Stimulated activated memory B cell treated with anti-CD40 and anti-IgM and Interleukin-4, amounts not matched to agents 10 μg/mL and 1 μg/mL and 100 μg/mL, for 72 hours (primary cell): Measurements from ENCODE around the gene SH3PXD2A.

Experiments
- ATAC-seq: fragments of 150-1000 bp; cut with Tn5 transposase; 2 replicates; pipeline ENCODE4 v1.10.0; 2021
- H3K27ac Mint-ChIP-seq: one replicate; pipeline ENCODE4 v1.8.0; 2022; ENCODE audit warnings: mild to moderate bottlenecking, mixed read lengths
- H3K27me3 Mint-ChIP-seq: one replicate; pipeline ENCODE4 v1.8.0; 2022; ENCODE audit warnings: mixed read lengths
- H3K36me3 Mint-ChIP-seq: one replicate; pipeline ENCODE4 v1.8.0; 2022; ENCODE audit warnings: mixed read lengths
- H3K4me1 Mint-ChIP-seq: one replicate; pipeline ENCODE4 v1.8.0; 2022; ENCODE audit warnings: mixed read lengths
- H3K4me3 Mint-ChIP-seq: one replicate; pipeline ENCODE4 v1.8.0; 2022; ENCODE audit warnings: mild to moderate bottlenecking, moderate library complexity, mixed read lengths
- H3K9me3 Mint-ChIP-seq: one replicate; pipeline ENCODE4 v1.8.0; 2022; ENCODE audit warnings: mixed read lengths

SH3PXD2A gene

GRCh38 chr10:103885617-103886016 lies 30.2 kb upstream of the SH3PXD2A start:
- Mint-ChIP-seq H3K36me3 (peaks cover 50% of the 10 kb centered on the region), H3K9me3 (no peaks in the 10 kb centered on the region), H3K27ac (no peak overlapping the region), H3K4me1 (no peaks in the 10 kb centered on the region), H3K4me3 (no peak overlapping the region), H3K27me3 (no peaks in the 10 kb centered on the region)
- no peak for ATAC-seq

DNA sequence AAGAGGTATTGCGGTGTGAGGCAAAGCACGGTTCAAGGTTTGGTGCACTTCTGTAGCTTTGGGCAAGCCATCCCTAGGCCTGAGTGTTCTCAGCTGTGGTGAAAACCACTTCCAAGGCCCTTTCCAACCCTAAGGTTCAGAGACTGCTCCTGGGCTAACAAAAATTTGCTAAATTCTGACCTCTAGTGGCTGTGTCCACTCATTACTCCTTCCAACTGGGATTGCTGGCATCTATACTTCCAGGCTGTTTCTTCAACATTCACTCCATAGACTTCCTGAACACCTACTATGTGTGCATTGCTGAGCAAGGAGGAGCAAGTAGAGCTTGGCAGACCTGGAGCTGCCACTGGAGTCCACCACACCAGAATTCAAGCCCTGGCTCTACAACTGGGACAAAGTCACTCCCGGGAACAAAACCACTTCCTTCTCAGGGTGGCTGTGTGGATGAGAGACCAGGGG lies 29.3 kb upstream of the SH3PXD2A start:
- Mint-ChIP-seq H3K4me3 (no peak overlapping the region), H3K27me3 (no peaks in the 10 kb centered on the region), H3K36me3 (peaks cover 55% of the 10 kb centered on the region), H3K27ac (no peak overlapping the region), H3K4me1 (no peaks in the 10 kb centered on the region), H3K9me3 (no peaks in the 10 kb centered on the region)
- no peak for ATAC-seq

- no peak for ATAC-seq
- no peak overlapping the region for H3K4me3 Mint-ChIP-seq
- H3K27ac Mint-ChIP-seq: no peak overlapping the region
- H3K27me3 Mint-ChIP-seq: no peaks in the 10 kb centered on the region
- no peaks in the 10 kb centered on the region for H3K9me3 Mint-ChIP-seq
- H3K36me3 Mint-ChIP-seq: peaks cover 62% of the 10 kb centered on the region
- H3K4me1 Mint-ChIP-seq: no peaks in the 10 kb centered on the region
Measured at GRCh38 chr10:103882285-103883007, 27.1 kb upstream of the SH3PXD2A start.

DNA sequence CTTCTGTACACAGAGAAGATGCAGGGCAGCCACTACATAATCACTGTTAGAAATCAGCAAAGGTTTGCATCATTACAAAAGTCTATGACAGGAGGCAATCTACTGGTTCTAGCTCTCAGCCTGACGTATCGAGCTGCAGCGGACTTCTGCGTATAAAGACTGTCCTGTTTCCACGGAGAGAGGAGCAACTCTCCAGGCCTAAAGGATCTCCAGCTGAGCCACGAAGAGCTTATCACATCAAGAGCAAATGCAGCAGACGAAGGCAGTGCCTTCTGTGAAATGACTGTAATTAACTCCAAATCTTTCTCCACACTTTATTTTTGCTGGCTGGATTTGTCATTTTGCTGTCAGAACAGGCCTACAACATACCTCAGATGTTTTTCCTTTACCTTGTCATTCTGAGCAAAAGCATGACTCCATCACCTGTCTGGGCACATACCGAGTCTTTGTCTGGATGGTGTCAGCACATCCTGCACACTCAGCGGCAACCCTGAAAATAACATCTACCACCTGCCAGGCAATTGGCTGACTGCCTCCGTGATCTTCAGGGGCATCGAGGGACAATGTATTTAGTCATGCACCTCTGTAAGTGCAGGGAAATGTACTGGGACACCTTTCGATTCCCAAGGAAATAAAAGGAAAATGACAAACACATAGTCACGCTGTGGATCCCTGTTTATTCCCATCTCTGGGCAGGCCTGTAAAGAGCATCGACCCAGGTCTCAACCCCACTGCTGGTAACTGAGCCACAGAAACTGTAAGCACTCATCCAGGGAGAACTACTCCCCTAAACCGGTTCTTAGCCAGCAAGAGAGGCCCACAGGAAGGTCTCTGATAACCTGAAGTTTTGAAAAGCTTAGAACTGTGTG lies 26.3 kb upstream of the SH3PXD2A start:
- no peak overlapping the region for H3K27ac Mint-ChIP-seq
- peaks cover 56% of the 10 kb centered on the region for H3K36me3 Mint-ChIP-seq
- no peaks in the 10 kb centered on the region for H3K4me1 Mint-ChIP-seq
- H3K27me3 Mint-ChIP-seq: no peaks in the 10 kb centered on the region
- no peak for ATAC-seq
- no peak overlapping the region for H3K4me3 Mint-ChIP-seq
- H3K9me3 Mint-ChIP-seq: no peaks in the 10 kb centered on the region

- no peak overlapping the region for H3K27ac Mint-ChIP-seq
Measured at GRCh38 chr10:103879831-103880230, 24.5 kb upstream of the SH3PXD2A start.

GRCh38 chr10:103879409-103879808 lies 24.0 kb upstream of the SH3PXD2A start:
- Mint-ChIP-seq H3K27me3 (no peaks in the 10 kb centered on the region), H3K4me1 (no peaks in the 10 kb centered on the region), H3K9me3 (no peaks in the 10 kb centered on the region), H3K27ac (no peak overlapping the region), H3K36me3 (peaks cover 56% of the 10 kb centered on the region), H3K4me3 (no peak overlapping the region)
- no peak for ATAC-seq

More at GRCh38 chr10:103879831-103880230, 24.5 kb upstream of the SH3PXD2A start:
- Mint-ChIP-seq H3K4me1 (no peaks in the 10 kb centered on the region), H3K27me3 (no peaks in the 10 kb centered on the region), H3K36me3 (peaks cover 56% of the 10 kb centered on the region), H3K9me3 (no peaks in the 10 kb centered on the region), H3K4me3 (no peak overlapping the region)
- no peak for ATAC-seq

DNA sequence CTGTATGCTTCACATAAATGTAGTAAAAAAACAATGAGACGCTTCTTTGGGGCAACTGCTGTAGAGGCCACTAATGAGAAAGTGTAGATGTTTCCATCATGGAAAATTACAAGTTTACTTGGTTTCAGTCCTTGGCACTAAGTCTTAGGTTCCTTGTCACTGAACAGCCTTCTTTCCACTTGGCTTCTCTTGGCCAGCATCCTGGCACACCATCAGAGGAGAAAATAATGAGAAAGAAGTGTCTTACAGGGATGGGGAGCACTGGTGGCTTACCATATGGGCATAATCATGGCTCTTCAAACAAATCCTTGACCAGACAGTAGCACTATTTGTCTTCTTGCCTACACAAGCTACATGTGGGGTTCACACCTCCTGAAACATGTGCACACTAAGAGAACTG lies 22.5 kb upstream of the SH3PXD2A start:
- H3K27me3 Mint-ChIP-seq: no peaks in the 10 kb centered on the region
- H3K27ac Mint-ChIP-seq: no peak overlapping the region
- no peaks in the 10 kb centered on the region for H3K9me3 Mint-ChIP-seq
- H3K36me3 Mint-ChIP-seq: peaks cover 51% of the 10 kb centered on the region
- ATAC-seq: no peak
- H3K4me3 Mint-ChIP-seq: no peak overlapping the region
- no peaks in the 10 kb centered on the region for H3K4me1 Mint-ChIP-seq

GRCh38 chr10:103876155-103876554 lies 20.8 kb upstream of the SH3PXD2A start:
- ATAC-seq: no peak
- no peaks in the 10 kb centered on the region for H3K27me3 Mint-ChIP-seq
- no peaks in the 10 kb centered on the region for H3K9me3 Mint-ChIP-seq
- H3K36me3 Mint-ChIP-seq: peaks cover 38% of the 10 kb centered on the region
- H3K4me1 Mint-ChIP-seq: no peaks in the 10 kb centered on the region
- no peak overlapping the region for H3K4me3 Mint-ChIP-seq
- no peak overlapping the region for H3K27ac Mint-ChIP-seq

DNA sequence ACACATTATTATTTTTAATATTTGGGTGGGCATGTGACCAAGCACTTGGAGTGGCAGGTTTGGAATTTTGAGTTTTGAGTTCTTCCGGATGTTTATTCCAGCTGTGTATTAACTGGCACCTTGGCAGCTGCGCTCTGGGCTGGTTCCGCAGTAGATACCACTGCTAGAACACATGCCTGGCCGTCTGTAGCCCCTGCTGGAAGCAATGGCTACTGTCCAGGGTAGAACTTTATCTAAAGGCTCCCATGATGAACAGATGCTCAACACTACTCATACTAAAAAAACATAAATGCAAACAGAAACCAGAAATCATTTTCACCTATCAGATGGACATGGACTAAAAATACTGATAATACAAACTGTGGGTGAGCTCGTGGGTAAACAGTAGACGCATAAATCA lies 19.4 kb upstream of the SH3PXD2A start:
- Mint-ChIP-seq H3K4me3 (no peak overlapping the region), H3K4me1 (no peaks in the 10 kb centered on the region), H3K27ac (no peak overlapping the region), H3K36me3 (peaks cover 24% of the 10 kb centered on the region), H3K9me3 (no peaks in the 10 kb centered on the region), H3K27me3 (no peaks in the 10 kb centered on the region)
- ATAC-seq: no peak

GRCh38 chr10:103872137-103872931 lies 17.0 kb upstream of the SH3PXD2A start:
- H3K27me3 Mint-ChIP-seq: no peaks in the 10 kb centered on the region
- peaks cover 6% of the 10 kb centered on the region for H3K36me3 Mint-ChIP-seq
- ATAC-seq: no peak
- no peaks in the 10 kb centered on the region for H3K9me3 Mint-ChIP-seq
- H3K4me3 Mint-ChIP-seq: no peak overlapping the region
- H3K4me1 Mint-ChIP-seq: no peaks in the 10 kb centered on the region
- H3K27ac Mint-ChIP-seq: no peak overlapping the region

- peaks cover 6% of the 10 kb centered on the region for H3K36me3 Mint-ChIP-seq
- no peaks in the 10 kb centered on the region for H3K27me3 Mint-ChIP-seq
- no peak overlapping the region for H3K27ac Mint-ChIP-seq
- no peaks in the 10 kb centered on the region for H3K4me1 Mint-ChIP-seq
- no peak for ATAC-seq
- H3K4me3 Mint-ChIP-seq: no peak overlapping the region
- H3K9me3 Mint-ChIP-seq: peaks cover under 1% of the 10 kb centered on the region
Measured at GRCh38 chr10:103871006-103871405, 15.6 kb upstream of the SH3PXD2A start.

DNA sequence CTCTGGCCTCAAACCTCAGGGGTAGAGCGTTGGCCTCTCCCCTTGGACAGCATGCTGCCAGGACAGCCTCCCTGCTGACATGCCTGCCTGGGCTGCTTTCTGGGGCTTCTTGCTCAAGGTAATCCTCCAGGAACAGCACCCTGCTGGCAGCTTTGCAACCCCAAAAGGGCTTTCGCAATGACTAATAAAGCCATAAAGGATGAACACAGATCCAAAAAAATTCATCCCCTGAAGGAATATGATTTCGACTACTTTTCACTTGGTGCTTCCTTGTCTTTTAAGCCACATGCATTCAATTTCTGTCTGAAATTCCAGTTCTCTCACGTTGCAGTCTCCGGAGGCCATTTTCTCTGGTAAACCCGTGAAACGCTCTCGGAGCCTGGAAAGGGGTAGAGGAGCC lies 15.1 kb upstream of the SH3PXD2A start:
- Mint-ChIP-seq H3K4me1 (no peaks in the 10 kb centered on the region), H3K27ac (no peak overlapping the region), H3K36me3 (peaks cover 6% of the 10 kb centered on the region), H3K4me3 (no peak overlapping the region), H3K27me3 (no peaks in the 10 kb centered on the region), H3K9me3 (peaks cover 2% of the 10 kb centered on the region)
- ATAC-seq: no peak

DNA sequence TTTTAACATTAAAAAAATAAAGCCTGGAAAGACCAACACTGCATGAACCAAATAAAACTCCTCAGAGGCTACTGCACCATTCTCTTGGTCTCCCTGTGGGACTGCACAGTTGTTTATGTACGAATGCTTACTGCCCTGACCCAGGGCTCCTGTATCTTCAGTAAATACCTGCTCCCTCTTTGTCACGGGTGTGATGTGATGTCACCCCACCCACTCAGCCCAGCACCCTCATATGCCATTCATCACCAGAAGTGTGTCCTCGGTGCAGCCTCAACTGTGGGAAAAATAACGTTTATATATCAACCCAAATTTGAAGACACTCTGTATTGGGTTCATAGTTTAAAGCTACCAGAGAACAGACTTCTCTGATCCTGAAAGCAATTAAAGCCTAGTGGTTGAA lies 14.0 kb upstream of the SH3PXD2A start:
- no peaks in the 10 kb centered on the region for H3K4me1 Mint-ChIP-seq
- peaks cover 13% of the 10 kb centered on the region for H3K36me3 Mint-ChIP-seq
- no peak overlapping the region for H3K27ac Mint-ChIP-seq
- no peak for ATAC-seq
- H3K27me3 Mint-ChIP-seq: no peaks in the 10 kb centered on the region
- peaks cover 10% of the 10 kb centered on the region for H3K9me3 Mint-ChIP-seq
- no peak overlapping the region for H3K4me3 Mint-ChIP-seq

DNA sequence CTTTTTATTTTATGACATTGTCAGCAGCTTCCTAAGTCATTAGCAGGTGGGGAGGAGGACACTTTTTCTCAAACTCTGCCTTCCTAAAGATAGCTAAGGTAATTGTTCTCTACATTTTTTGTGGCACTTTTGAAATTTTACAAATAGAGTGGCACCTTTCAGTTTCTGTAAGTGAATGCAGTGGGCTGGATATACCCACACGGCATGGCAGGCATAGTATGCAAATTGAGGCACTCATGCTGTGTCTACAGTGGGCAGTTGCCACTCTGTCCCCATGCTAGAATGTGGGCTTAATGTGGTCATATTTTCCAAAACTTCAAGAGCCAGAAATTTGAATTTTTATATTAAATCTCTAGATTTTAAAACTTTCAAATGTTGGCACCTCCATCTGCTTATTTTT lies 12.8 kb upstream of the SH3PXD2A start:
- no peak for ATAC-seq
- H3K27ac Mint-ChIP-seq: no peak overlapping the region
- peaks cover 15% of the 10 kb centered on the region for H3K9me3 Mint-ChIP-seq
- no peak overlapping the region for H3K4me3 Mint-ChIP-seq
- peaks cover 22% of the 10 kb centered on the region for H3K36me3 Mint-ChIP-seq
- H3K4me1 Mint-ChIP-seq: no peaks in the 10 kb centered on the region
- no peaks in the 10 kb centered on the region for H3K27me3 Mint-ChIP-seq

GRCh38 chr10:103861505-103861904 lies 6.1 kb upstream of the SH3PXD2A start:
- Mint-ChIP-seq H3K9me3 (peaks cover 15% of the 10 kb centered on the region), H3K4me3 (no peak overlapping the region), H3K36me3 (peaks cover 20% of the 10 kb centered on the region)

More at GRCh38 chr10:103861505-103861904, 6.1 kb upstream of the SH3PXD2A start:
- H3K27ac Mint-ChIP-seq: no peak overlapping the region
- H3K27me3 Mint-ChIP-seq: peaks cover 10% of the 10 kb centered on the region
- H3K4me1 Mint-ChIP-seq: peaks cover 10% of the 10 kb centered on the region
- no peak for ATAC-seq
